MM.1S (cell line): ENCODE measurements around the gene RPL10A.

Source experiments
- DNase-seq: peaks from one replicate; pipeline ENCODE4 v3.0.0-alpha.2; 2015
- H2AFZ ChIP-seq: fragments of 300-600 bp; sonication (generic); 2 replicates; pipeline ENCODE4 v1.6.0; 2016; ENCODE audit warnings: antibody characterized with exemption, low read length
- H3F3A ChIP-seq: fragments of 300-600 bp; sonication (generic); 2 replicates; pipeline ENCODE4 v1.6.1; 2016; ENCODE audit warnings: mild to moderate bottlenecking, antibody characterized with exemption, low read length, moderate library complexity, mixed read lengths; ENCODE audit not compliant: insufficient read depth
- H3K27ac ChIP-seq: fragments of 300-600 bp; sonication (generic); 2 replicates; pipeline ENCODE4 v1.5.1; 2016; ENCODE audit warnings: mild to moderate bottlenecking, low read length
- H3K27me3 ChIP-seq: fragments of 300-600 bp; sonication (generic); replicated peaks from 2 replicates; pipeline ENCODE4 v1.6.0; 2016; ENCODE audit warnings: low read length; ENCODE audit not compliant: insufficient read depth
- H3K36me3 ChIP-seq: fragments of 300-600 bp; sonication (generic); replicated peaks from 2 replicates; pipeline ENCODE4 v1.6.1; 2016; ENCODE audit warnings: mild to moderate bottlenecking, low read length, mixed read lengths; ENCODE audit not compliant: insufficient read depth
- H3K4me1 ChIP-seq: fragments of 300-600 bp; sonication (generic); 2 replicates; pipeline ENCODE4 v1.6.1; 2016; ENCODE audit warnings: low read length, mixed read lengths
- H3K4me2 ChIP-seq: fragments of 300-600 bp; sonication (generic); 2 replicates; pipeline ENCODE4 v1.6.0; 2016; ENCODE audit warnings: low read depth, low read length
- H3K4me3 ChIP-seq: fragments of 300-600 bp; sonication (generic); 2 replicates; pipeline ENCODE4 v1.5.1; 2016; ENCODE audit warnings: low read length, mixed read lengths
- H3K79me2 ChIP-seq: fragments of 300-600 bp; sonication (generic); 2 replicates; pipeline ENCODE4 v1.6.1; 2016; ENCODE audit warnings: mixed run types, low read length, mixed read lengths
- H3K9ac ChIP-seq: fragments of 300-600 bp; sonication (generic); 2 replicates; pipeline ENCODE4 v1.6.1; 2016; ENCODE audit warnings: low read length, mixed read lengths
- H3K9me2 ChIP-seq: fragments of 300-600 bp; sonication (generic); replicated peaks from 2 replicates; pipeline ENCODE4 v1.6.1; 2016; ENCODE audit warnings: mild to moderate bottlenecking, low read length, mixed read lengths; ENCODE audit not compliant: insufficient read depth
- H3K9me3 ChIP-seq: fragments of 300-600 bp; sonication (generic); replicated peaks from 2 replicates; pipeline ENCODE4 v1.6.1; 2016; ENCODE audit warnings: mild to moderate bottlenecking, low read length, mixed read lengths; ENCODE audit not compliant: insufficient read depth
- H4K20me1 ChIP-seq: fragments of 300-600 bp; sonication (generic); 2 replicates; pipeline ENCODE4 v1.6.1; 2016; ENCODE audit warnings: mild to moderate bottlenecking, low read length, moderate library complexity, mixed read lengths; ENCODE audit not compliant: insufficient read depth
- EZH2 ChIP-seq: fragments of 300-600 bp; sonication (generic); optimal IDR thresholded peaks from 2 replicates; pipeline ENCODE3; 2017; ENCODE audit warnings: low read depth, mild to moderate bottlenecking, antibody characterized with exemption, low read length, mixed read lengths
- EZH2phosphoT487 ChIP-seq: fragments of 300-600 bp; sonication (generic); IDR thresholded peaks from 2 replicates; pipeline ENCODE4 v1.6.1; 2018; ENCODE audit warnings: antibody characterized with exemption, low read length
- TF ChIP-seq, protein P1 (sequence below): fragments of 300-600 bp; sonication (generic); IDR thresholded peaks from 2 replicates; pipeline ENCODE4 v1.5.1; 2016; ENCODE audit warnings: antibody characterized with exemption, low read length, mixed read lengths

Gene RPL10A

GRCh38 chr6:35468181-35468979, at the start of gene RPL10A:
Gene RPL10A (plus strand): TSS chr6:35468401. CDS start chr6:35468435, 34 bp downstream.
- peak within 1 kb of the TSS; percentile 90 for H2AFZ ChIP-seq
- TF ChIP-seq, protein P1, sequence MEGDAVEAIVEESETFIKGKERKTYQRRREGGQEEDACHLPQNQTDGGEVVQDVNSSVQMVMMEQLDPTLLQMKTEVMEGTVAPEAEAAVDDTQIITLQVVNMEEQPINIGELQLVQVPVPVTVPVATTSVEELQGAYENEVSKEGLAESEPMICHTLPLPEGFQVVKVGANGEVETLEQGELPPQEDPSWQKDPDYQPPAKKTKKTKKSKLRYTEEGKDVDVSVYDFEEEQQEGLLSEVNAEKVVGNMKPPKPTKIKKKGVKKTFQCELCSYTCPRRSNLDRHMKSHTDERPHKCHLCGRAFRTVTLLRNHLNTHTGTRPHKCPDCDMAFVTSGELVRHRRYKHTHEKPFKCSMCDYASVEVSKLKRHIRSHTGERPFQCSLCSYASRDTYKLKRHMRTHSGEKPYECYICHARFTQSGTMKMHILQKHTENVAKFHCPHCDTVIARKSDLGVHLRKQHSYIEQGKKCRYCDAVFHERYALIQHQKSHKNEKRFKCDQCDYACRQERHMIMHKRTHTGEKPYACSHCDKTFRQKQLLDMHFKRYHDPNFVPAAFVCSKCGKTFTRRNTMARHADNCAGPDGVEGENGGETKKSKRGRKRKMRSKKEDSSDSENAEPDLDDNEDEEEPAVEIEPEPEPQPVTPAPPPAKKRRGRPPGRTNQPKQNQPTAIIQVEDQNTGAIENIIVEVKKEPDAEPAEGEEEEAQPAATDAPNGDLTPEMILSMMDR = peak; percentile 90
- TF ChIP-seq EZH2phosphoT487 (no peak), EZH2 (no peak)
- H3K9me2 ChIP-seq = no peaks in the 10 kb centered on the region
- no peaks in the 10 kb centered on the region for H3K9me3 ChIP-seq
- peaks cover 11% of the 10 kb centered on the region for H3K4me1 ChIP-seq
- no peaks in the 10 kb centered on the region for H3K27me3 ChIP-seq
- peak within 1 kb of the TSS; percentile 92 for H3K4me2 ChIP-seq
- peaks cover 16% of the 10 kb centered on the region for H3K36me3 ChIP-seq
- H3K4me3 ChIP-seq = peak within 1 kb of the TSS; percentile 91
- DNase-seq = peak; percentile 97
- peaks cover 49% of the 10 kb centered on the region for H3F3A ChIP-seq
- H3K79me2 ChIP-seq = peaks cover 37% of the 10 kb centered on the region
- peak within 1 kb of the TSS; percentile 64 for H3K27ac ChIP-seq
- H3K9ac ChIP-seq = peak within 1 kb of the TSS; percentile 99
- peaks cover 35% of the 10 kb centered on the region for H4K20me1 ChIP-seq

- Histone ChIP-seq H3K27ac (no peak overlapping the region), H3K4me1 (no peaks in the 10 kb centered on the region)
Measured at GRCh38 chr6:35419417-35419816, 48.8 kb upstream of the RPL10A start.

GRCh38 chr6:35419961-35420360, 48.2 kb upstream of the RPL10A start:
- no peaks in the 10 kb centered on the region for H3F3A ChIP-seq
- H3K79me2 ChIP-seq = no peaks in the 10 kb centered on the region
- H4K20me1 ChIP-seq = no peaks in the 10 kb centered on the region
- no peaks in the 10 kb centered on the region for H3K9me3 ChIP-seq
- no peak overlapping the region for H3K4me3 ChIP-seq
- H3K4me2 ChIP-seq = no peak overlapping the region
- no peak for DNase-seq
- TF ChIP-seq EZH2phosphoT487 = no peak
- no peak for TF ChIP-seq EZH2
- TF ChIP-seq, protein P1 = no peak
- no peaks in the 10 kb centered on the region for H3K9me2 ChIP-seq
- no peaks in the 10 kb centered on the region for H3K36me3 ChIP-seq
- no peak overlapping the region for H3K27ac ChIP-seq
- no peaks in the 10 kb centered on the region for H3K27me3 ChIP-seq
- no peak overlapping the region for H2AFZ ChIP-seq
- H3K9ac ChIP-seq = no peak overlapping the region
- H3K4me1 ChIP-seq = no peaks in the 10 kb centered on the region

More at GRCh38 chr6:35419417-35419816, 48.8 kb upstream of the RPL10A start:
- Histone ChIP-seq H3K4me2 (no peak overlapping the region), H3K9ac (no peak overlapping the region), H3K27me3 (no peaks in the 10 kb centered on the region), H3K36me3 (no peaks in the 10 kb centered on the region), H2AFZ (no peak overlapping the region), H3F3A (no peaks in the 10 kb centered on the region), H3K9me2 (no peaks in the 10 kb centered on the region), H4K20me1 (no peaks in the 10 kb centered on the region), H3K4me3 (no peak overlapping the region), H3K9me3 (no peaks in the 10 kb centered on the region), H3K79me2 (no peaks in the 10 kb centered on the region)
- no peak for DNase-seq
- no peak for TF ChIP-seq EZH2phosphoT487
- TF ChIP-seq, protein P1 = no peak
- no peak for TF ChIP-seq EZH2
